Measurements from ENCODE around the gene IL27RA. TPM values are rescaled to one million over a fixed set of nuclear protein-coding genes. Genes with fewer than 3 reads are reported as not detected.

IL27RA gene
- total RNA-seq, 1 experiment from 2014 or later: 13.6 TPM

- H2BK120ac ChIP-seq (ENCODE audit: low read depth, low read length, poor library complexity, severe bottlenecking): no peak overlapping the region
- DNase-seq: no peak
- H3K27ac Mint-ChIP-seq: no peak overlapping the region
Measured at GRCh38 chr19:14053500-14053899, 21.9 kb downstream of the IL27RA start.

More at GRCh38 chr19:14053500-14053899, 21.9 kb downstream of the IL27RA start:
- no peak overlapping the region for H3K18ac ChIP-seq (ENCODE audit: insufficient read length, low read depth, low read length)
- no peak overlapping the region for H3K27ac ChIP-seq (ENCODE audit: insufficient read length, low read depth, low read length)
- Mint-ChIP-seq H3K4me1 (peaks cover 5 to 14% of the 10 kb centered on the region in 2 experiments), H3K9me3 (peaks cover 0 to 3% of the 10 kb centered on the region in 2 experiments; a peak in 2 of 5 replicates), H3K4me3 (no peak overlapping the region), H3K36me3 (ENCODE audit: insufficient read depth in 1 of 3, low read depth in 3 of 3) (peaks cover 19 to 26% (median 20%) of the 10 kb centered on the region in 3 experiments), H3K27me3 (ENCODE audit: low read depth) (peaks cover 21% of the 10 kb centered on the region)
- no peak overlapping the region for H3T11ph ChIP-seq (ENCODE audit: low read length)
- no peak overlapping the region for H2BK20ac ChIP-seq (ENCODE audit: low read depth, low read length, poor library complexity, severe bottlenecking)
- no peak for TF ChIP-seq CTCF (conservative IDR thresholded peaks at IDR 0.05)
- no peak overlapping the region for H3K4me2 ChIP-seq (ENCODE audit: insufficient read depth, insufficient read length, low read length)
- no peak overlapping the region for H3K23ac ChIP-seq (ENCODE audit: insufficient read length, low read depth, low read length)
- no peak overlapping the region for H3K14ac ChIP-seq (ENCODE audit: insufficient read depth, low read length)
- H2AK5ac ChIP-seq (ENCODE audit: insufficient read length, low read length): no peak overlapping the region
- no peak overlapping the region for H4K91ac ChIP-seq (ENCODE audit: insufficient read length, low read depth, low read length)
- peaks cover 5% of the 10 kb centered on the region for H3K27me3 ChIP-seq (ENCODE audit: insufficient read depth, low read length)
- H2BK15ac ChIP-seq (ENCODE audit: low read depth, low read length): no peak overlapping the region
- no peak overlapping the region for H4K8ac ChIP-seq (replicated peaks; ENCODE audit: insufficient read length, low read depth, low read length)
- WGBS (ENCODE audit: extremely low coverage, insufficient read length, low lambda C conversion rate): no CpG with 5 or more reads among the region's 11 CpGs
- H2AFZ ChIP-seq (ENCODE audit: low read length): no peak overlapping the region
- peaks cover 6% of the 10 kb centered on the region for H3K23me2 ChIP-seq (ENCODE audit: insufficient read length, low read depth, low read length, poor library complexity, severe bottlenecking)
- H3K9ac ChIP-seq (ENCODE audit: extremely low read depth, insufficient read length, low read length): no peak overlapping the region
- H3K9me3 ChIP-seq (ENCODE audit: control insufficient read depth, low read depth, low read length): no peaks in the 10 kb centered on the region
- H3K79me1 ChIP-seq (ENCODE audit: insufficient read depth, low read depth, low read length, poor library complexity, severe bottlenecking): no peaks in the 10 kb centered on the region
- no peaks in the 10 kb centered on the region for H4K20me1 ChIP-seq (ENCODE audit: control insufficient read depth, insufficient read depth, insufficient read length)
- H4K5ac ChIP-seq (ENCODE audit: insufficient read length, low read depth, low read length): no peak overlapping the region
- H3K4me1 ChIP-seq (ENCODE audit: insufficient read depth, low read length): no peaks in the 10 kb centered on the region; the same call in 1 of the 2 replicates
- no peak overlapping the region for H3K56ac ChIP-seq (ENCODE audit: insufficient read length, low read depth, low read length)
- no peak overlapping the region for H2BK5ac ChIP-seq (ENCODE audit: insufficient read length, low read length)
- H3K79me2 ChIP-seq (ENCODE audit: insufficient read depth, low read length): no peaks in the 10 kb centered on the region
- H3K4ac ChIP-seq (ENCODE audit: low read depth, low read length): no peak overlapping the region
- H2BK12ac ChIP-seq (ENCODE audit: insufficient read length, low read depth, low read length): no peak overlapping the region
